Posterior vena cava (tissue), 2 donors: ENCODE measurements around the gene PTPRT. TPM values are rescaled to one million over a fixed set of nuclear protein-coding genes. Genes with fewer than 3 reads are reported as not detected.

Experiments used
- DNase-seq: peaks from one replicate; pipeline ENCODE4 v3.0.0-alpha.2; 2020; ENCODE audit warnings: low spot score
- intact Hi-C, 2 donors: fragments of 100-400 bp; cut with DNase I; formaldehyde crosslinking; loops; one replicate each; pipeline versions ENCODE4 v1.14.1 to v1.14.2; 2022 to 2023
- total RNA-seq, 2 donors: library from RNA; stranded (reverse); fragmentation: NEBNext Ultra II Directional; extraction: Animal tissue kit (Norgen Biotek cat#: 25700); gene quantifications; one replicate each; pipeline ENCODE4 v1.2.1, GENCODE V29; 2021
- donor health status: DM: yes; HTN: yes; CAD: no.
- donor health status: DM: yes; HTN: yes; CAD: no.

PTPRT gene
- total RNA-seq, 2 donors from 2014 or later: 0.10 to 0.19 TPM

DNA sequence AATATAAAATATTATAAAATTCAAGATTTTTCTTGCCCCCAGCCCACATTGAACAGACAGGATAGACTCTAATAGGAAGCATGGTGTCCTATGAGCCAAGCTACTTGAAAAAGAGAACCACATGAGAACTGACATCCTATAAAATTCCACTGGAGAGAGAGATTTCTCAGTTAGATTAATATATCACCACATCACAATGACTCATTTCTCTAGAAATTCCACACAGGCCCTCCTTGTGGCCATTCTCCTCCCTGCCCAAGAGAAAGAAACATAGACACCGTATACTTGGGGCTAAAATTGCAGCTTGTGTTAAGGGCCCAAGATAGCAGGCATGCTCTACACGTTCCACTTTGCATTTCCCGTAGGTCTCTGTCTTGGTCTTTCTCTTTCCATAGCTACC is 481.4 kb downstream of the PTPRT start:
- intact Hi-C loops: no loop called here
- DNase-seq: no peak

DNA sequence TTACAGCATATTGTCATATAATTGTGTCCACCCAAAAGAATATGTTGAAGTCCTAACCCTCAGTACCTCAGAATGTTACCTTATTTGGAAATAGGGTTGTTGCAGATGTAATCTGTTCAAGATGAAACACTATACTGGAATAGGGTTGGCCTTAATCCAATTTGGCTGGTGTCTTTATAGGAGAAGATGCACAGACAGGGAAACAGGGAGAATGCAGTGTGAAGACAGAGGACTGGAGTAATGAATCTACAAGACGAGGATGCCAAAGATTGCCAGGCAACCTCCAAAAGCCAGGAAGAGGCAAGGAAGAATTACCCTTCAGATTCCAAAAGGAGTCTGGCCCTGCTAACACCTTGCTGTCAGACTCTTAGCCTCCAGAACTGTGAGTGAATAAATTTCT is 482.9 kb downstream of the PTPRT start:
- intact Hi-C loops: no loop called here
- no peak for DNase-seq

DNA sequence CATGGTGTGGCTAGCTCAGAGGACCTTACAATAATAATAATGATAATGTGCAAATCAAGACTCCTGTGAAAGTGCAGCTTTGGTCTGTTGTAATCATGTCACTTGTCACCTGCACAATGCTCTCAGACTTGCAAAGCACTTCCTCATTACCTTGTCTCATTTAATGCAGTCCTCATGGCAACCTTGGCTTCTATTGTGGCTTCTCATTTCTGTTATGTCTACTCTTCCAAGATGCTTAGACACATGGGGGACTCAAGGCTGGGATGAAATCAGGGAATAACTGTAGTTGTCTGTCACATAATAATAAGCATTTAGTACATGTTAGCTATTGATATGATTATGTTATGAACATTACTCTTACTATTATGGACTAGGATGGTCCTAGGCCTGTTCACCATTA is 484.2 kb downstream of the PTPRT start:
- no peak for DNase-seq
- intact Hi-C loops: no loop called here

DNA sequence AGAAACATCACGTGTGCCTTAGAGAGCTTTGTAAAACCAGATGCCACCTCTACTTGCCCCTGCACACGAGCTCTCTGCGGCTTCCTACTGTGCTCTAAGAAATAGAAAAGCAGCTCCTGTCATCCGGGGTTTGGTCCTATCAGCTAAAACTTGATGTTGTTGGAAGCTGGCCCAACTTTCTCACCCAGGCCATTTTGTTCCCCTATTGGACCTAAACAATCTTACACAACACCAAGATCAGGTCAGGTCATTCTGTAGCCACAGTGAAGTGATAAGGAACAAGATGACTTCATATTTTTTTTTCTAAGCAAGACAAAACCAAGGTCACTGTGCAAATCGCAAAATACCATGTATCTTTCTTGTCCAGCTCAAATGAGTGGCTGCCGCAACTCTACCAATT is 486.0 kb downstream of the PTPRT start:
- intact Hi-C loops: no loop called here

DNA sequence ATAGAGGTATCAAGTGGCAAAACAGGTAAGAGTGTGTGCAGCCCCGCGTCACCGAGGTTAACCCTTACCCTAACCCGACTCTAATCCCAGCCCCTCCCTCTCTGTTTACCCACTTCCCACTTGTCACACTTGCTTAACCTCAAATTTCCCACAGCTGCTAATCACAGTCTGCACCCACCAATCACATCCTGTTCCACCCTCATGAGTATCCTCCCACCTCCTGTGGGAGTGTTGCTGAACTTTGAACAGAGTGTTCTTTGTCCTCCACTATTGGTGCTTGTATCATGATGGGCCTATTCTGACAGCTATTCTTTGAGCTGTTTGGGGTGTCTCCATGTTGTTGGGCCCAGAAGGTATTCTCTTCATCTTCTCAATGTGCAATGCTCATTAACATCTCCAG is 487.8 kb downstream of the PTPRT start:
- DNase-seq: no peak
- intact Hi-C loops: no loop called here

More for the DNA sequence above, 486.0 kb downstream of the PTPRT start:
- no peak for DNase-seq

DNA sequence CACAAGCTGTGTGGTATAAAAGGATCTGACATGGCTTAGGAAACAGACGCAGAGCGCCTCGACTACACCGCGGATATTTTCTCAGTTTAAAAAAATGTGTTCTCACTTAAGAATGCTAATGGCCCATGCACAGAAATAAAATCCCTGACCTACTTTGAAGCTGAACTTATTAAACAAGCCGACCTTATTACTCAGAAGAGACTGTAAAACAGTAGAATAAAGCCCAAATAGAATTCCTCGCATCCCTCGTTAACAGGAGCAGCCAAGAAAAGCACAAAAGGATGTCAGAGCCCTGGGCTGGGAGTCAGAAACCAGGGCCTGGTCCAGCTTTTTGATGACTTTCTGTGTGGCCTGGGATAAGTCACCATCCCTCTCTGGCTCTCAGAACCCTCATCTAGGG is 489.3 kb downstream of the PTPRT start:
- intact Hi-C loops: no loop called here
- DNase-seq: no peak

DNA sequence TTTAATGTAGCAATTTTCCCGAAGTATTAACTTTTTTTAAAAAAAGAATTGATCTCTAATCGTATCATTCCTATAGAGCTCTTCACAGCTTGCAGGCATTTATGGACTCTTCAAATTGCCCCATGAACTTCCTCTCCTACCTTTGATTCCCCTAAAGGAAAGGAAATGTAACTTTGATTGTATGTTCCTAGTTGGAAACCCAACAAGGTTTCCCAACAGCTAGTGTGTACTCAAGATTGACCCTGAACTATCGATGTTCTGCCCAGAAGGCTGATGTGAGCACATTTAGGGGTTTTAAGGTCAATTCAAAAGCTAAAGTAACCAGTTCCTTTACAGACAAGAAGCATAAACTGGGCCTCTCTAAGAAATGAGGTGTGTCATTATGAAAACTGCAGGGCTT is 491.7 kb downstream of the PTPRT start:
- intact Hi-C loops: loop anchor here in 1 of 2 donors (5.0 kb wide), 1 partner anchor 789 kb away; no protein-coding TSS in a partner anchor
- DNase-seq: no peak

DNA sequence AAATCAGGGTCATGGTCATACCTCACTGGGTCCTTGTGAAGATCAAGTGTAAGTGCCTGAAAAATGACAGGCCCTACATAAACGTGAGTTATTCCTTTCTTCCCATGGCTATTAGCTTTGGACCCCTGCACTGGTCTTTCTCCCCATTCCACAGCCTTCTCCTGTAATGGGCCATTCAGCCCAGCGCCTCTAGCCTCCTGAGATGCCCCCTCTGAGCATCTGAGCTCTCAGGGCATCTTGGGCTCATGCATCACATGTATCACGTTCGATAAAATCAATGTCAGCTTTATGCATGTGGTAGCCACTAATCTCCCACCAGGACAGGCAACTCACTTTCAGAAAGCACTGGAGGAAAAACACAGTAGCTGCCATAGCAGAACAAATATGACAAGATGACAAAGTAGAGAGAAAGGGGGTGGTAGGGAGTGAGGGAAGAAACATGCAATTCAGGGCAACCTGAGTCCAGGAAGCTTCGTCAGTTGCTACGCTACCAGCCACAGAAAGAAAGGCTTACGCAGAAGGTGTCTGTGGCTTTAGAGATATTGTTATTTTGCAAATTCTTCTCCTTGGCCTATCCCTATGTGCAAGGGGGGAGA is 498.8 kb downstream of the PTPRT start:
- intact Hi-C loops: no loop called here

DNA sequence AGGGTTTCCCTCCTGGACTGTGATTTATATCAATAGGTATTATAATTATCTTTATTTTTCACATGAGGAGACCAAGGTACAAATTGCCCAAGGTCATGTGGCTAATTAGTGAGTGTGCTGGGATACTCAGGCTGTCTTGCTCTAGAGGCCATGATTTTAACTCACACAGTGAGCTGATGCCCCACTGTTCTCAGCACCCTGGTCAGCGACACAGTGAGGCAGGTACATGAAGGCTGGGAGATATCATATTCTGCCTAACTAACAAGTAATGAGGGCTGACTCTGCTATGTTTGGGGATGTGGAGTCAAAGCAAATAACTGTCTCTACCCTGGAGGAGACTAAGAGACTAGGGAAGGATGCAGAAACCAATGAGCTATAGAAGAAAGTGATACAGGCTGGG is 501.1 kb downstream of the PTPRT start:
- DNase-seq: no peak
- intact Hi-C loops: no loop called here

More for the DNA sequence above, 498.8 kb downstream of the PTPRT start:
- no peak for DNase-seq

DNA sequence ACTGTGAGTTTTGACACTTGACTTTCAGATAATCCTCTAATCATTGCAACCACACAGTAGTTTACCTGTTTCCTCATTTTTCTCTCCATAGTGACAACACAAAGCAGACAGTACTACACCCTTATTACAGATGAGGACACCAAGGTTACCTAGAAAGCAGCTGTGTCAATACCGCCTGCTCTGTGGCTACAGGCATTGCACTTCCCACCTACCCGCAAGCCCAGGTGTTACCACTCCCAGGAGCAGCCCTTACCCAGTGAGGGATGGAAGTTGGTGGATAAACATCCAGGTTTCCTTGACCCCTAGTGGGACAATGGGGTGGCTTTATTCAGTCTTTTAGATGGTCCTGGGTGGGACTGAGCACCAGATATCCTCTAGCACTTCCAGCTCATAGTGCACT is 503.6 kb downstream of the PTPRT start:
- no peak for DNase-seq
- intact Hi-C loops: no loop called here

DNA sequence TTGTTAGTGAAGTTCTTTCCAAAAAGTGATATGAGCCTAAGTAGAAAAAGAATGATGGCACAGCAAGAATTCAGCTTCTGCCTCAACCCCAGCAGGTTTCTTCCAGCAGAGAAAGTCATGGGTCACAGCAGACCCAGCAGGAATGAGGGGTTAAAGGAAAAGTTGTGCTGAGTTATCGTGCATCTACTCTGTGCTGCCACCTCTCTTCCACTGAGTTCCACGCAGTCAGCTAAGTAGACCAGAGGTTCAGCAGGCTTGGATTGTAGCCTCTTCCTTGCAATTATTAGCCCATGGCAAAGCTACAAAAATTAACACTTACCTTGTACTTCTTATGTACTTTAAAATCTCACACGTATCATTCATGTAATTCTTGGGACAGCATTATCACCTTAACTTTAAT is 510.8 kb downstream of the PTPRT start:
- intact Hi-C loops: no loop called here
- DNase-seq: no peak

DNA sequence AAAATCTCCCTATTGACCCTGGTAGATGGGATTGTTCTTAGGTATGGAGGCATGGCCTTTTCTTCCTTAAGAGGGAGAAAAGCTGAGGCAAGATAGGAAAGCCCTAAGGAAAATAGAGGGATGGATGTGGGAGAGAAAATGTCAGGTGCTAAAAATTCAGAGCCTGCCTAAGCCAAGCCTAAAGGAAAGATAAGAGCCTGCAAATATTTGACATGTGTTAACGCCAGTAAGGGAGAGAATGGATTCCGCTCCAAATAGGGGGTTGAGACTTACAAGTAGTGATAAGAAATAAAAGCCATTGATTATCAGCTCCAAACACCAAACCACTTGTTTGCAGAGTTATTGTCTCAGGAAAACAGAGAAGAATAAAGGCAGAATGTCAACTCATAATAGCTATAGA is 533.6 kb downstream of the PTPRT start:
- no peak for DNase-seq
- intact Hi-C loops: loop anchor here in 1 of 2 donors (5.0 kb wide), 1 partner anchor 541 kb away; no protein-coding TSS in a partner anchor

DNA sequence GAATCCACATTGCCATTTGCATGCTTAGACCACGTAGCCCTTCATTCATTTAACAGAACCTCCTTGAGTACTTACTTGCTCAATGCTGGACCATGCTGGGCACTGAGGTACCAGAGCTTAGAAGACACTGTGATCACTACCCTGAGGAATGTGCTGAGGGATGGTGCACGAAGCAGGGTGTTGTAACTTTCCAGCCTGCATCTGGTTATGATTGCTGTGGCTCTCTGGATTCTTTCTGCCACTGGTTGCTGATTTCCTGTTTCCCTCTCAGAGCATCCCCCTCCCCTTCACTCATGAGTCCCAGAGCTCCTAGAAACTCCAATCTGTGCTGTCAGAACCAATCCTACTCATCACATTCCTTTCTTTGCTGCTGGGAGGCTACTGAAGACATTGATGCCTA is 537.4 kb downstream of the PTPRT start:
- intact Hi-C loops: no loop called here
- no peak for DNase-seq

DNA sequence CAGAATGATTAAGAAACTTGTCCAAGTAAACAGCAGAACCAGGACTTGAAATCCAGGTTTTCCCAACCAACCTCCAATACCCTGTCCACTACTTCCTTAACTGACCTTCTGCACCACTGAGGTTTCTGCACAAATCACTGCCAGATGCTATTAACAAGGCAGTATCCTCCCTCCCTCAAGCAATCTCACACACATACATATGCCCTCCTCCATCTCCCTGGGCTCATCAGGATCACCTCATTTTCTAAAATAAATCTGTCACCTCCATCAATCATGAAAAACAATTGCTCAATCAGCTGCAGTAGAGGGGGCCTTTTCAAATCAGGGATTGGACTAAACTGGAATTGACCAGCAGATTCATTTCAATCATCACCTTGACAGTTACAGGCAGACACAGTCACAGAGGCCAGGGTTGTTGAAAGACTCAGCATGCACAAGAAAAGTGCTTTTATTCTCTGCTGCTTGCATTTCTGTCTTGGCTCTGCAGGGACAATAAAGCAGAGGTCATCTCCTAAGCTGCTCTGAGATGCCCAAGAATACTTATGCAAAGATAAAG is 539.4 kb downstream of the PTPRT start:
- DNase-seq: no peak
- intact Hi-C loops: no loop called here

DNA sequence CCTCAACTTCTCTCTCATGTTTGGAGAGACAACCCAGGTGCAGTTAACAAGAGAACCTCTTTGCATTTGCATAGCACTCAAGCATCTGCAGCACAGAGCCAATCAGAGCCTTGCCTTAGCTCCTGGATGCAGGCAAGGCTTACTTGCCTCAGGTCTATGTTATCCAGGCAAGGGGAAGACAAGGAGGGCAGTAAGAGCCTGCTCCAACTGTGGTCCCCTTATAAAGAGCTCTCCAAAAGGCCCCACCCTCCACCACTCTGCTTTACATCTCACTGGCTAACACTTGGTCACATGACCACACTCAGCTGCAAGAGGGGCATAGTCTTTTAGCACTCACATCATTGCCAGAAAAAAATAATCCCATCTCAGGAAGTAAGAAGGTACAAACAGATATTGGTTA is 540.0 kb downstream of the PTPRT start:
- intact Hi-C loops: no loop called here
- DNase-seq: no peak

DNA sequence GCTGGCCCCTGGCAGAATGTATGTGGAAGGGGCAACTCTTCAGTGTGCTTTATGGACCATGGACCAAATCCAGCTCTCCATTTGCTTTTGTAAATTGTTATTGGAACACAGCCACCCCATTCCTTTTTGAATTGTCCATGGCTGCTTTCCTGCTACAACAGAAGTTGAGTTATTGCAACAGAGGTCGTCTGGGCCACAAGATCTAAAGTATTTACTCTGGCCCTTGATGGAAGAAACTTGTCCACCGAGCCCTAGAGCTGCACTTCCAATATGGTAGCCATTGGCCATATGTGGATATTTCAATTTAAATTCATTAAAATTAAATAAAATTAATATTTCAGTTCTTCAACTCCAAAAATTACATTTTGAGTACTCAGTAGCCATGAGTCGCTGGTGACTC is 543.5 kb downstream of the PTPRT start:
- intact Hi-C loops: no loop called here
- DNase-seq: no peak

DNA sequence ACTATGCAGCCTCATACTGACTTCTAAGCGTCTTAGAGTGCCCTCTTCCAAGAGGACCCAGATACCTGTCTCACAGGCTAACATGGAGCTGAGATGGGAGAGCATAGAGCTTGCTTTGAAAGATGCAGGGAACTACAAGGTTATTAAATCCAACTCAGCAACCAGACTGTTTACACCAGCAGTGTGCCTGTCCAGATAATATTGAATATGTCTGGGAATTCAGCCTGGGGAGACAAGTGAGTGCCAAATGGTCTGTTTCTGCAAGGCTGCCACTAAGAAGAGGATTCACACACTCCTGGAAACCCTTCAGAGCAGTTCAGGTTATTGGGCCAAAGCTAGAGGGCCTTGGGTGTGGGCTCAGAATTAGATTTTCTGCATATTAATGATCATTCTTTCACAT is 547.8 kb downstream of the PTPRT start:
- no peak for DNase-seq

DNA sequence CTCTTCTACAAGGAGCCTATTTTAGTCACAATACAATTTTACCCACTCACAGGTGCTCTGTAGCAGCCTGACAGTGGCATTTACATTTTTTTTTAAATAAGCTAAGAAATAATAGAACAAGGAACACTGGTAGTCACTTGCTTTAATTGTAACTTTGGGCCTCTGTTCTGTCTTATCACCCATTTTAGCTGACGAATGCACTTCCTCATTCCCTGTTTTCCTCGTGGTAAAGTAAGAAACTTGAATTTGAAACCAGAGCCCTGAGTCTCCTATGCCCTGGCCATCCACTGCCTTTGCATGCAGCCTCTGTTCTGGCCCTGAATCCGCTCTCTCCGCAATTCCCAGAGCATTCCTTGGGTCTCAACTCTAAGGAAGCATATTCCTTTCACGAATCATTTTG is 550.6 kb downstream of the PTPRT start:
- no peak for DNase-seq
- intact Hi-C loops: no loop called here

More for the DNA sequence above, 547.8 kb downstream of the PTPRT start:
- intact Hi-C loops: no loop called here

DNA sequence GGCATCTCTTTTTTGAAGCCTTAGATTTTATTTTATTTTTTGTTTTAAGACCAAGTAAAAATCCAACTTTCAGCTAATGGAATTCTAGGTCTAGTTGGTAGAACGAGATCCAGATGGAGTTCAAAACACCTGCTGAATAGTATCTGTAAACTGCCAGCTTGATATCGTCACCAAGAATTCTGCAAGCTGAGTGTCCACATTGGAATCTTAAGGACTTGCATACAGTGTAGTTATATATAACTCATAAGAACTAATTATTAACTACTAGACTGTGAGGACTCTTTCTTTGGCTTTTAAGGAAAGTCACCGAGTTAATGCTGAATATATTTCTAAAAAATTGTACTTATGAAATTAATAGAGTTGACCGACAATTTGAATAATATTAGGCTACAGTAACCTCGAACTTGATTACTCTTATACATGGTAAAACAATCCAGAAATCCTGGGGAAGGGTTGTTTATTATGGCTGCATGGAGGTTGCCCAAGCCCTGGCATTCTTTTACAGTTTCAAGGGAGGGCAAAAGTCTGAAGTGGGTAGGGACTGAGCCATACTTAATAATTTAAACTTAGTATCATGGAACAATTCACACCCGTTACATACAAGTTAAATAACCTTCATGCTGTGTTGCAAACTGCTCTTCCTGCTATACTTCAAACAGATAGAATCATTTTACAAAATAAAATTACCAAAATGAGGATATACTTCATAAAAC is 553.9 kb downstream of the PTPRT start:
- intact Hi-C loops: no loop called here
- DNase-seq: no peak

DNA sequence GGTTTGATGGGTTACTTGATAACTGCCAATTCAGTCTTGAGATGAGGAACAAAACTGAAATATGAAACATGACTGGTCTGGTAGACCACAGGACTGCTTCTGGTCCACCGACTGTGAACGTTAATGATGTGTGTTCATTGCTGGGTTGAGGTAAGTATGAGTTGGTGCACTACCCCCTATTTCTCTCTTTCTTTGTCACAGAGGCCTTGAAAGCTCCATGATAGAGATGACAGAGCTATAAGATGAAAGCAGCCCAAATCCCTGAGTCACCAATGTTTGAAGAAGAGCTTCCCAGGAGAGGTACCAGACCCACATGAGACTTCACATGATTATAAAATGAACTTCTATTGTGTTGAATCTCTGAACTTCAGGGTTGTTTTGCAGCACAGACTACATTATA is 555.5 kb downstream of the PTPRT start:
- intact Hi-C loops: no loop called here
- DNase-seq: no peak

DNA sequence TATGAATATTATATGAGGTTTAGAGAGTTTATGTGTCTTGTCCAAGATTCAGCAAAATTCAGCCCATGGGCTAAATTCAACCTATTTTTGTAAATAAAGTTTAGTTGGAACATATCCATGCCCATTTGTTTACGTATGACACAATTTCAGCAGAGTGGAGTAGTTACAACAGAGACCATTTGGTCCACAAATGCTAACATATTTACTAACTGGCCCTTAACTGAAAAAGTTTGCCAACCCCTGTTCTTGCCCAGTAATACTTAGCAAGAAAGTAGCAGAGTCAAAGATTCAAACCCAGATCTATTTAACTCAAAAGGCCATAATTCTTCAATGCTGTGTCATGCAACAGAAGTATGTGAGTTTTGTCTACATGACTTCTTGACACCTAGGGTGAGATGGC is 561.0 kb downstream of the PTPRT start:
- intact Hi-C loops: no loop called here
- no peak for DNase-seq
